Activated CD4-positive, alpha-beta T cell treated with anti-CD3 and anti-CD28 coated beads, Interleukin-2, amount 10 ng/mL, durations not matched to agents 7 days and 5 days (primary cell): ENCODE data around the gene ARFGAP1. TPM values are rescaled to one million over a fixed set of nuclear protein-coding genes. Genes with fewer than 3 reads are reported as not detected.

Experiments
- CTCF ChIA-PET: fragments of 350-600 bp; sonication (Branson Sonifier 250); formaldehyde crosslinking; loops from one replicate; lab custom pipeline; 2021; ENCODE audit warnings: antibody characterized with exemption; lab: Charles Lee
- POLR2A ChIA-PET: fragments of 350-600 bp; sonication (Branson Sonifier 250); formaldehyde crosslinking; loops from one replicate; lab custom pipeline; 2021; ENCODE audit warnings: antibody characterized with exemption; lab: Charles Lee
- DNase-seq: peaks from one replicate; pipeline ENCODE4 v3.0.0-alpha.2; 2020
- H3K27ac Mint-ChIP-seq: one replicate; pipeline ENCODE4 v1.8.0; 2021; ENCODE audit warnings: mild to moderate bottlenecking, moderate library complexity, mixed read lengths
- H3K27me3 Mint-ChIP-seq: one replicate; pipeline ENCODE4 v1.8.0; 2021; ENCODE audit warnings: mixed read lengths
- H3K36me3 Mint-ChIP-seq: one replicate; pipeline ENCODE4 v1.8.0; 2021; ENCODE audit warnings: low read depth, mixed read lengths
- H3K4me1 Mint-ChIP-seq: one replicate; pipeline ENCODE4 v1.8.0; 2021; ENCODE audit warnings: mixed read lengths
- H3K4me3 Mint-ChIP-seq: one replicate; pipeline ENCODE4 v1.8.0; 2021; ENCODE audit warnings: mild to moderate bottlenecking, moderate library complexity, mixed read lengths
- H3K9me3 Mint-ChIP-seq: one replicate; pipeline ENCODE4 v1.8.0; 2021; ENCODE audit warnings: mixed read lengths
- total RNA-seq, 2 experiments: library from RNA; stranded (reverse); gene quantifications; one replicate each; pipeline ENCODE4 v1.2.3, GENCODE V29; 2021

ARFGAP1 gene
- total RNA-seq, 2 experiments from 2014 or later = 88.0 to 94.4 TPM

GRCh38 chr20:63256954-63257353 lies 15.7 kb upstream of the ARFGAP1 start:
- H3K36me3 Mint-ChIP-seq = no peaks in the 10 kb centered on the region
- H3K27me3 Mint-ChIP-seq = peaks cover 32% of the 10 kb centered on the region
- peak overlapping the region; percentile 54 for H3K27ac Mint-ChIP-seq
- no peaks in the 10 kb centered on the region for H3K4me1 Mint-ChIP-seq
- POLR2A ChIA-PET = no interaction called here
- CTCF ChIA-PET = no interaction called here
- no peaks in the 10 kb centered on the region for H3K9me3 Mint-ChIP-seq
- no peak overlapping the region for H3K4me3 Mint-ChIP-seq
- no peak for DNase-seq

- no peaks in the 10 kb centered on the region for H3K36me3 Mint-ChIP-seq
- H3K9me3 Mint-ChIP-seq = no peaks in the 10 kb centered on the region
- H3K4me1 Mint-ChIP-seq = peaks cover 2% of the 10 kb centered on the region
- POLR2A ChIA-PET = no interaction called here
- no peak overlapping the region for H3K4me3 Mint-ChIP-seq
- H3K27me3 Mint-ChIP-seq = peaks cover 29% of the 10 kb centered on the region
- H3K27ac Mint-ChIP-seq = no peak overlapping the region
- CTCF ChIA-PET = no interaction called here
- no peak for DNase-seq
These were observed 15.0 kb upstream of the ARFGAP1 start for GRCh38 chr20:63257629-63258028.

GRCh38 chr20:63258781-63259180 lies 13.8 kb upstream of the ARFGAP1 start:
- Mint-ChIP-seq H3K27me3 (peaks cover 22% of the 10 kb centered on the region), H3K4me1 (peaks cover 2% of the 10 kb centered on the region), H3K27ac (no peak overlapping the region), H3K9me3 (no peaks in the 10 kb centered on the region), H3K36me3 (no peaks in the 10 kb centered on the region), H3K4me3 (no peak overlapping the region)
- ChIA-PET POLR2A (interaction anchor here (0.6 kb wide), 1 partner anchor 35 kb away, joined by 4 read pairs; no protein-coding TSS in a partner anchor), CTCF (no interaction called here)
- DNase-seq = no peak

GRCh38 chr20:63259734-63260460 lies 12.7 kb upstream of the ARFGAP1 start:
- ChIA-PET POLR2A (interaction anchor here (0.6 kb wide), 1 partner anchor 36 kb away, joined by 4 read pairs; no protein-coding TSS in a partner anchor), CTCF (no interaction called here)
- peaks cover 20% of the 10 kb centered on the region for H3K27me3 Mint-ChIP-seq
- no peaks in the 10 kb centered on the region for H3K9me3 Mint-ChIP-seq
- H3K4me3 Mint-ChIP-seq = no peak overlapping the region
- no peak overlapping the region for H3K27ac Mint-ChIP-seq
- no peaks in the 10 kb centered on the region for H3K36me3 Mint-ChIP-seq
- peaks cover 2% of the 10 kb centered on the region for H3K4me1 Mint-ChIP-seq
- DNase-seq = no peak

GRCh38 chr20:63260521-63260920 lies 12.1 kb upstream of the ARFGAP1 start:
- H3K9me3 Mint-ChIP-seq = no peaks in the 10 kb centered on the region
- H3K4me3 Mint-ChIP-seq = no peak overlapping the region
- H3K27me3 Mint-ChIP-seq = peaks cover 14% of the 10 kb centered on the region
- no peak for DNase-seq
- no peaks in the 10 kb centered on the region for H3K36me3 Mint-ChIP-seq
- ChIA-PET POLR2A (no interaction called here), CTCF (no interaction called here)
- no peak overlapping the region for H3K27ac Mint-ChIP-seq
- peaks cover 2% of the 10 kb centered on the region for H3K4me1 Mint-ChIP-seq

- Mint-ChIP-seq H3K27me3 (peaks cover 9% of the 10 kb centered on the region), H3K36me3 (no peaks in the 10 kb centered on the region), H3K9me3 (no peaks in the 10 kb centered on the region), H3K4me1 (peaks cover 2% of the 10 kb centered on the region), H3K27ac (no peak overlapping the region), H3K4me3 (no peak overlapping the region)
- POLR2A ChIA-PET = no interaction called here
- no peak for DNase-seq
- CTCF ChIA-PET = no interaction called here
These were observed 11.4 kb upstream of the ARFGAP1 start for GRCh38 chr20:63261060-63261794.

- ChIA-PET CTCF (no interaction called here), POLR2A (no interaction called here)
- H3K4me1 Mint-ChIP-seq = peaks cover 2% of the 10 kb centered on the region
- no peak for DNase-seq
- no peak overlapping the region for H3K27ac Mint-ChIP-seq
- H3K27me3 Mint-ChIP-seq = peaks cover 4% of the 10 kb centered on the region
- H3K4me3 Mint-ChIP-seq = no peak overlapping the region
- H3K36me3 Mint-ChIP-seq = no peaks in the 10 kb centered on the region
- H3K9me3 Mint-ChIP-seq = no peaks in the 10 kb centered on the region
These were observed 10.7 kb upstream of the ARFGAP1 start for GRCh38 chr20:63261795-63262528.

- Mint-ChIP-seq H3K4me1 (peaks cover 2% of the 10 kb centered on the region), H3K36me3 (no peaks in the 10 kb centered on the region), H3K9me3 (no peaks in the 10 kb centered on the region), H3K27ac (no peak overlapping the region), H3K4me3 (no peak overlapping the region), H3K27me3 (peaks cover 2% of the 10 kb centered on the region)
- ChIA-PET POLR2A (no interaction called here), CTCF (no interaction called here)
- no peak for DNase-seq
These were observed 9.8 kb upstream of the ARFGAP1 start for GRCh38 chr20:63262836-63263235.

- Mint-ChIP-seq H3K4me1 (peaks cover 2% of the 10 kb centered on the region), H3K4me3 (no peak overlapping the region), H3K27me3 (peaks cover 2% of the 10 kb centered on the region), H3K9me3 (no peaks in the 10 kb centered on the region), H3K36me3 (no peaks in the 10 kb centered on the region), H3K27ac (no peak overlapping the region)
- ChIA-PET POLR2A (no interaction called here), CTCF (no interaction called here)
- DNase-seq = no peak
These were observed 8.6 kb upstream of the ARFGAP1 start for GRCh38 chr20:63264000-63264399.

- Mint-ChIP-seq H3K27me3 (peaks cover 2% of the 10 kb centered on the region), H3K36me3 (no peaks in the 10 kb centered on the region), H3K4me3 (no peak overlapping the region), H3K27ac (no peak overlapping the region), H3K4me1 (peaks cover 2% of the 10 kb centered on the region), H3K9me3 (no peaks in the 10 kb centered on the region)
- no peak for DNase-seq
- ChIA-PET POLR2A (no interaction called here), CTCF (no interaction called here)
These were observed 8.1 kb upstream of the ARFGAP1 start for GRCh38 chr20:63264519-63264918.

GRCh38 chr20:63265891-63266515 lies 6.6 kb upstream of the ARFGAP1 start:
- ChIA-PET POLR2A (no interaction called here), CTCF (no interaction called here)
- Mint-ChIP-seq H3K4me1 (peaks cover 2% of the 10 kb centered on the region), H3K27me3 (peaks cover 2% of the 10 kb centered on the region), H3K36me3 (no peaks in the 10 kb centered on the region), H3K27ac (no peak overlapping the region), H3K9me3 (no peaks in the 10 kb centered on the region), H3K4me3 (no peak overlapping the region)
- DNase-seq = no peak

GRCh38 chr20:63267691-63268090 lies 4.9 kb upstream of the ARFGAP1 start:
- no peaks in the 10 kb centered on the region for H3K27me3 Mint-ChIP-seq
- DNase-seq = no peak
- CTCF ChIA-PET = no interaction called here

GRCh38 chr20:63268256-63268655 lies 4.4 kb upstream of the ARFGAP1 start:
- DNase-seq = no peak
- H3K4me1 Mint-ChIP-seq = peaks cover 7% of the 10 kb centered on the region
- no peaks in the 10 kb centered on the region for H3K9me3 Mint-ChIP-seq
- no peak overlapping the region for H3K4me3 Mint-ChIP-seq
- H3K36me3 Mint-ChIP-seq = no peaks in the 10 kb centered on the region
- H3K27me3 Mint-ChIP-seq = no peaks in the 10 kb centered on the region
- CTCF ChIA-PET = no interaction called here
- no peak overlapping the region for H3K27ac Mint-ChIP-seq
- POLR2A ChIA-PET = no interaction called here

More at GRCh38 chr20:63267691-63268090, 4.9 kb upstream of the ARFGAP1 start:
- Mint-ChIP-seq H3K9me3 (no peaks in the 10 kb centered on the region), H3K27ac (no peak overlapping the region), H3K4me1 (peaks cover 7% of the 10 kb centered on the region), H3K4me3 (no peak overlapping the region), H3K36me3 (no peaks in the 10 kb centered on the region)
- POLR2A ChIA-PET = no interaction called here
